ENCODE data around the gene SLX9.

Gene SLX9

DNA sequence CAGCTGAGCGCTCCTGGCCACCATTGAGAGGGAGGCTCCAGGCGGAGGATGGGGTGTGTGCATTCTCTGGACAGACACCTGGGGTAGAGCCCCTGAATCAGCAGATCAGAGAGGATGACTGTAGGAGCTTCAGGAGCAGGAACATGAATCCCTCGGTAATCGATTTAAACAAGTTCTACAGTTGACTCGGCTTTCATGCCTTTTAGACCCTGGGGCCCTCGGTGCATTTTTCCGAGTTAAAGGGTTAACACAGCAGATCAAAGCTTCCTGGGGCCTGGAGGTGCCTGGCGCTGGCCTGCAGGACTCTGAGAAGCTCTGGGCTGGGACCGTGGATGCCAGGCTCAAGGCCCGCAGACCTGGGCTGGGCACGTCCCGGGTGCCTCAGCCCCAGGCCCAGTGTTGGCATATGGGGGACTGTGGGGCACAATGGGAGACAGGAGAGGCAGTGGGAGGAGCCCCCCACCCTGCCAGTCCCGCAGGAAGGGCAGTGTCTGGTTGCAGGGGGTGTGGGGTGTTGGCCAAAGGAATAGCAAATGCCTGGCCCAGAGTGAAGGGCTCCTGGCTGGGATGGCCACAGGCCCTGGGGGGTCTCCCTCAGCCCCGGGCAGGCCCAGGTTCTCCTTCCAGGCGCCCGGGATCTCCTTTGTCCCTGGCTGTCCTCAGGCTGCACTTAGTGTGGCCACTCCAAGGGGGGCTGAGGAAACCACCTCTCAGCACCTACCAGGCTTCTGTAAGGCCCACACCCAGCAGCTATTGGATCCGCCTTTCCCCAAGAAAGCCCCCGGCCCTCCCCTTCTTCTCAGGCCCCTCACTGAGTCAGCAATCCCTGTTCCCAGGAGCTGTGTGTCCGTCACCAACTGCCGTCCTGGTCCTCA lies 40.1 kb downstream of the SLX9 start:
- no peak for DNase-seq

DNA sequence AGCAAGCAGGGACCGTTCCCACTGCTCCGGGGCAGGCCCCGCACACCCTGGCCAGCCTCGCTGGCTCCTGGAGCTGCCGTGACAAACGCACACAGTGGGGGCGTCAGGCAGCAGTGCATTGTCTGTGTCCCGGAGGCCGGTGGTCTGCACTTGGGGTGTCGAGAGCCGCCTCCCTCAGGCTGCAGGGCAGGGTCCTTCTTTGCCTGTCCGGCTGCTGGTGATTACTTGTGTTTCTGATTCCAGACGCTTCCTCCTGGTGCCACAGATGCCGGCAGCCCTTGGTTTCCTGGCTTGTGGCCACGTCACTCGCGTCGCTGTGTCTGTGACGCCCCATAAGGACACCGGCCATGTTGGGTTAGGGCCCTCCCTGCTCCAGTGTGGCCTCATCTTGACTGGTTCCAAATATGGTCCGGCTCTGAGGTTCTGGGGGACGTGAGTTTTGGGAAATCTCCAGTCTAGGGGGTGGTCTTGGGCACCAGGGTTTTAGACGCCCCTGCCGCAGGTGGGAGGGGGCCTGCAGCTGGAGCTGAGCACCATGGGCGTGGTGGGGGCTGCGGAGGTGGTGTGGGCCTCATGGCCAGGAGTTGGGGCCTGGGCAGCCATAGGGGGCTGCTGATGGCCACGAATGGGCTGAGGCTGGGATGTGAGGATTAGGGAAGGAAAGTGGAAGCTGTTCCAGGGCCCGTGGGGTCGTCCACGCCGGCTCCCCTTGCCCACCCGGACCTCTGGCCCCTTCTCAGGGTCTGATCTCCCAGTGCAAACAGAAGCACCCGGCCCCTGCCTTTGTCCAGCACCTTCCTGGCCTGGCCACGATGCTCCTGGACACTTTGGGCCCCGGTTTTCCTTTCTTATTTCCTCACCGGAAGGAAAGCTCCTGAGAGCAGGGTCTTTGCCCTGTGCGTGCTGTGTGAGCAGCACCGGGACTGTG lies 41.0 kb downstream of the SLX9 start:
- DNase-seq = no peak

DNA sequence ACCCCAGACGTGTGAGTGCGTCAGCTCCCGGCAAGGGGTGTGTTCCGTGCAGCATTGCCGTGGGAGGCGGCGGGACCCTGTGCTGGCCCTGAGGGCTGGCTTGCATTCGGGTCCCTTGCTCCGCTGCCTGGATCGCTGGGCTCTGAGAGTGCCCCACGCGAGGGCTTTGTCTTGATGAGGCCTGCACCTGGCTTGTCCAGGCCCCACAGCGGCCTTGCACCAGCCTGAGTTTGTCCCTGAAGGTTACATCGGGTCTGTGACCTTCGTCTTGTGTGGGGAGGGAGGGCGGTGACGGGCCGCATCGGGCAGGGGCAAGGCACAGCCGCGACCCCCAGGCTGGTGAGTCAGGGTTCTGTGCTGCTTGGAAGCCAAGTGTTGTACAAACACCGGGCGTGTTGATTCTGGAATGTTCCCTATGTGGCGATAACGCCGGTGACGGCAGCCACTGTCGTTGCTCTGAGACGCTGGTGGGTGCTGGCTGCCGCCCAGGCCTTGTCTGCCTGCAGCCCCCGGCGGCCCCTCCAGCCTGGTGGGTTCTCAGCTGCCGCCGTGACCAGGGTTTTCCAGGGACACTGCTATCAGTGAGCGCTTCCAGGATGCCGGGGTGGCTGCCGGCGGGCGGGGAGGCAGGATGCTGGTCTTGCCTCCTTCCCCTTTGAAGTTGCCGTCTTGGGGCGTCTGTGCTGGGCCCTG lies 42.9 kb downstream of the SLX9 start:
- DNase-seq = no peak

DNA sequence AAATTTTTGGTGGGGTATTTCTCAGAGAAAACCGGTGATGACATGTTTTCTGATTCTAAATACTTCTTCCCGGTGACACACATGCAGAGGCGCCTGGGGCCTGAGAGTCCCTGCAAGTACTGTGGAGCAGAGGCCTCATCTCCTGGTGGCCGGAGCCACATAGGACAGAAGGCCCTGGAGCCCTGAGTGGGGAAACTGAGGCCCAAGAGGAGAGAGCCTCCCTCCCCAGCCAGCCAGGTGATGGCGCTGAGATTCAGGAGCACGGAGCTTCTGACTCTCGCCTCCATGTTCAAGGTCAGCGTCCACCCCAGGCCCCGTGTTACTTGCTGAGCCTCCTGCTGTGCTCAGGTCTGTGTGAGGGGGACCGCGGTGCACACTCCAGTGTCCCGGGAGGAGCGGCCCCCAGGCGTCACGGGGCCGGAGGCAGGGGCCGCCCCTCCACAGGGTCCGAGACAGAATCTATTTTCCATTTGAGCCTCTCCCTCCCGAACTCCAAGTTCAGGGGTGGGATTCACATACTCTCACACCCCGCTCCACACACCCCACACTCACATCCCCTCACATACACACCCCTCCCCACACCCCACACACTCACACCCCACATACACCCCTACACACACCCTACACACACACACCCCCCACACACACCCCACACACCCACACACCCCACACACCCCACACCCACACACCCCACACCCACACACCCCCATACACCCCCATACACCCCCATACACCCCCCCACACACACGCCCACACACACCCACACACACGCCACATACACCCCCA lies 43.8 kb downstream of the SLX9 start:
- no peak for DNase-seq

DNA sequence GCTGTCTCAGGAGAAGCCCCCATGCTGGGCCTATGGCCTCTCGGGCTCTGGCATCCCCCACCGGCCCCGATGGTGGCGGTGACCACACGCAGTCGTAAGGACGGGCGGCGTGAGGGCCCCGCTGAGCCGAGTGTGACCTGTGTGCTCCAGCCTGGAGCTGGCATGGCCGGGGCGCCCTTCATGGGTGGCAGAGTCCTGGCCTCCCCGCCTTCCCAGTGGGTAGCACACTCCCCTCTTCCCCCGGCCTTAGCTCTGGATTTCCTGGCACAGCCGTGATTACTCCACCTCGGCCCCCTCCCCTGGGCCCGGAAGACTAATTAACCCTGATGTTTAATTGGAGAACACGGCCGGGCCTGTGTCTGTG lies 44.6 kb downstream of the SLX9 start:
- peak; percentile 79 for DNase-seq

DNA sequence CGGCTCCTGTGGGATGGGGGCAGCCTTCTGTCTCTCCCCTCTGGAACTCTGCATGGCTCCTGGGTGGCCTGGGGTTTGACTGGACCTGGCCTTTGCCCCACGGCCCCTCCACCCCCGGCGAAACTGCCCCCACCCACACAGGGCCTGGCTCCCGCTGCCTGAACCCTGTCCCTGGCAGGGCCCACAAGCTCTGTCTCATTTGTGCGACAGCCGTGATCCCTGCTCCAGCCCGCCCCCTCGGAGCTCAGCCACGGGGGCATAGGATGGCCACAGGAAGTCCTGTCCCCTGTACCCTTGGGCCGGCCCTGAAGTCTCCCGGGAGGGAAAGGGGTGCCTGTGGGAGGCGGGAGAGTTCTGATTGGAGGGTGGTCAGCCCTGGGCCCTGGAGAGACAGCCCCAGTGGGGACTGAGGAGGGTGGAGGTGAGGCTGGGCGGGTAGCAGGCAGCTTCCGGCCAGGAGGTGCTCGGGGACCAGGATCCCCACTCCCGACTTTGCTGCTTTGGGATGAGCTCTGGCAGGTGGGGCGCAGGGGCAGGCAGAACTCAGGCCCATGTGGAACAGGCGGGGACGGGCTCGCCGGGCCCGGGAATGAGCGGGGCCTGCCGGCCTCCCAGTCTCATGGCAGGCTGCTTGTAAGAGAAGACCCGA lies 45.1 kb downstream of the SLX9 start:
- no peak for DNase-seq

DNA sequence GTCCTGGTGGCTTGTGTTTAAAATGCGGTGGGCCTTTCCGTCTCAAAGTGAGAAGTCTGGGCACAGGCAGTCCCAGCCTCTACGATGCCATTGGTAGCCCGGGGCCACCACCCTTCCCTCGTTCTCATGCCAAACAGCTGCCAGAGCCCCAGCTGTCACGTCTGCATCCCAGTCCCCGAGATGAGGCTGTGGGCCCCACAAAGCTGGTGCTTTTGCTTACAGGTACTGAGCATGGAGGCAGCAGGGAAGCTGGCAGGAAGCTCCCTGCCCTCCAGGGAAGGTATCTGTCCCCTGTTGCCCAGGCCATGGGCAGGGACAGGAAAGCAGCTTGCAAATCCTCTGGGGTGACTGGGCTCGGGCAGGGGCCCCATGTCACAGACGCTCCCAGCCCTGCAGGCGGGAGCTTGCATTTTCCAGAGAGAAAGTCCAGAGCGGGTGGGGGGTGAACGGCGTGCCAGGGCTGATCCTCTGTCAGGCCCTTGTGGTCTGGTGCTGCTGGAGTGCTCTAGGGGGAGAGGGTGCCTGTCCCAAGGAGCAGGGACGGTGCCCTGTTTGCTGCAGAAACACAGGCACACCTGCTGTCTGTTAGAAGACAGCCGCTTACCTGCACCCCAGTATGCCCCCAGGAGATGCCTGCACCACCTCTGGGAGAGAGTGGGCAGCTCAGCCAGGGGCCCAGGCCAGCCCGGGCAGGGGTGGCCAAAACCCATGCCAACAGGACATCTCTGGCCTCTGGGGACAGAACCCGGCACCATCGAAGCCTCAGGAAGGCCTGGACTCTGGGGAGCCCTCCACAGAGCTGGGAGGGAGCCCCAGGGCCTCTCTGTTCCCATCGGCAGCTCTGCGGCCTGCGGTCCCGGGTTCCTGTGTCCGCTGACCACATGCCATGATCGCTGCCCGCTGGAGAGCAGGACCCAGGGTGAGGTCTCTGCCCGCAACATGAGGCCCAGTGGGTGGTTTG lies 45.9 kb downstream of the SLX9 start:
- no peak for DNase-seq

DNA sequence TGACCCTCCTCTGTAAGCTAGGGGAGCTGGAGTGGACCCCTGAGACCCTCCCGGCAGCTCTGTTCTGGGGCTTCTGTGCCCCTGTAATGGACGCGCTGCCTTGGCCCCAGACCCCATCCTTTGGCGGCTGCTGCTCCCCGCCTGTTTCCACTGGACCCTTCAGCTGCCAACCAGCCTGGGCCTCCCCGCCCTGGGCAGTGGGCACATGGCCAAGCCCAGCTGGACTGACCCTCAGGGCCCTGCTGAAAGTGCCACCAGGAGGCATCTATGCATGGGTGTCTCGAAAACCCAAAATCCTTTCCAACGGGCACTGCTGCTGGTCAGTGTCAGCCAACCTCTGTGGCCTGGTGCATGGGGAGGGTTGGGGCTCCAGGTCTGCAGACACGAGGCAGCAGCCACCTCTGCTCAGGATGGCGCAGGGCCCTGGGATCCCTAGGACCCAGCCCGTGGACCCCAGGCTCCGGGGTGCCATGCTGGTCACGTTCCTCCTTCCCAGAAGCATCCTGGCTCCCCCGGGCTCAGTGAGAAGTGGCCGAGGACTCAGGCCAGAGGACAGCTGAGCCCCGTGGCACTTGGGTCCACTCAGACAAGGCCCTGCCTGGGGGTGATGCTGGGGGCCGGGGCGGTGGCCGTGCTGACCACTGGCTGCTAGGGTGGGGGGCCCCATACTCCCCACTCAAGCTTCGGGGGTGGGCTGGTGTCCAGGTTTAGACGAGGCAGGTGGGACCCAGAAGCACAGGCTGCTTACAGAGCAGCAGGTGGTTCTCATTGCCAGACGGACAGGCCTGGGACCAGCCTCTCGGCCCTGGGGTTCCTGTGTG lies 46.9 kb downstream of the SLX9 start:
- DNase-seq = no peak

DNA sequence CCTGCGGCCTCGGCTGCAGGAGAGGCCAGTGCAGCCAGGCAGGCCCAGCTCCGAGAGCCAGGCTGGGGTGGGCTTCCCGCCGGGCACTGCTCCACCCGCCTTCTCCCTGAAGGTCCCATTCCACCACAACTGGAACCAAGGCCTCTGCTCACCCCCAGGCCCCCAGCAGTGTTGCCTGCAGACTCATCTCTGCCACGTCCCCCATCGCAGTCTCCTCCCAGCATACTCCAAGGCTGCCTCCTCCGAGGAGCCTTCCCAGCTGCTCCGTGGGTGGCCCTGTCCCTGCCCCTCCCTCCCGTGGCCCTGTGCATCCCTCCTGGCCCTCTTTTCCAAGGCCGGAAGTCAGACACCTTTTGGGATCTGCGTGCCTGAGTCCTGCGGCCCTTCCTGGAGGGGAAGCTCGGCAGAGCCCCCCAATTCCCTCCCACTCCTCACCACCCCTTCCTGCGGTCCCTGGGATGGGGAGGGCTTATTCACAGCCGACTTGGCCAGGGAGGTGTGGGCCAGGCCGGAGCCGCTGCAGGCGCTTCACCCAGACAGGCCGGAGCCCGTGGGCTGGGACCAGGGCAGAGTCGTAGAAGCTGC lies 47.6 kb downstream of the SLX9 start:
- DNase-seq = no peak

DNA sequence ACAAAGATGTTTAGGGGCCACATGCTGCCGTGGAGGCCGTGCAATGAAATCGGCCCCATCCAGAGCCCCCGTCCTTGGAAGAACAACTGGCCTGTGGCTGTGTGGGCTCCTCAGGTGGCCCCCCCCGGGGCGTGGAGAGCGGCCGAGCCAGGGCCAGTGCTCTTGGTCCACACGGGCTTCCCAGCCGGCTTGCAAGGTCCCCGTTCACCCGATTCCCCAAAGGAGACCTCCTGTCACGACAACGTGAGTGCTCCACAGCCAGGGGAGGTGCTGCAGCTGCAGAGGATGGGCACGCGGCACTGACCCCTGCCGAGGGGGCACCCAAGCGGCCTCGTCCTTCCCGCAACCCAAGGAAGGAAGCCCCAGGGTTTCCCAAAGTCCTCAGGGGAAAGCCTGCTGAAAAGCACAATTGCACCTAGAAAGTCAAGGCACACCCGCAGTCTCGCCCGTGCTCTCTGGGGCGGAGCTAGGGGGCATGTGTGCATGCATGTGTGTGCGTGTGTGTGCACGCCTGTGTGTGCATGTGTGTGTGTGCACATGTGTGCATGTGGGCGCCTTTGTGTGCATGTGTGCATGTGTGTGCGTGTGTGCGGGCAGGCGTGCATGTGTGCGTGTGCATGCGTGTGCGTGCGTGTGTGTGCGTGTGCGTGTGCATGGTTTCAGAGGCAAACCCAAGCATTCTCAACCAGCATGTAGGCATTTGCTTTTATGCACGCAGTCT lies 48.2 kb downstream of the SLX9 start:
- no peak for DNase-seq

DNA sequence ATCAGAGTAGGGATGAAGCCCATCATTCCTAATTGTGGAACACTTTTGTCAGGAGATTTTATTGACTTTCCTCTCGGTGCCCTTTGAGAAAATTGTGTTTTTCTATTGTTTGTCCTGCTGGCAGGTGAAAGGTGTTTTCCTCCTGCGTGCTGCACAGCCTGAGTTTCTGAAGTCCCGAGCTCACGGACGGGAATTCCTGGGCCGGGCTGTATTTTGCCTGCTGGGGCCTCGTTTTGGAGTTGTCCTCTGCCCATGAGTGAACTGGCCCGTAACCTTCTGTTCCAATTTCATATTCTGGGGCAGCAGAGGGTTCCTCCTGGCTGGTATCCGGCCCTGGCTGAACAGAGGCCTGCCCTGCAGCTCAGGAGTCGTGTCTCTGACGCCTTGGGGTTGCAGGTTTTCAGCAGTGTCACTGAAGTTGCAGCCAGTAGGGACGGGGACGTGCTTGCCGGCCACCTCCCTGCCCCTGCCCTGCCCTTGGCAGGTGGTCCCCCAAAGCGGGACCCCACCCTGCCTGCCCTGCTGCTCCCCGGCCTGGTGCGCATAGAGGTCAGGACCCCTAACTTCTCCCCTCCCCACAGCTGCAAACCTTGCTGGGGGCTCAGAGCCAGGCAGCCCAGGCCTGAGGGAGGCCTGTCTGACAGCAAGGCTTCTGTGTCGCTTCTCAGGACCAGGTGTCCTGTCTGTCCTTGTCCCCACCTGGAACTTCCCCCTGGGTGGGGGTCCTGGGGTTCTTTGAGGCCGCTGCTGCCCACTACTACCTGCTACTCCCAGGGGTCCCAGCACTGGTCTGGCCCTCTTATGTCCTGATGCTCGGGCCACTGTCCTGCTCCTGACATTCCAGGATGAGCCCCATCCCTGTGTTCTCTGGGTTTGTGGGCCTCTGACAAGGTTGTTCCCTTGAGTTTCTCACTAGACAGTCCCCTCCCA lies 49.0 kb downstream of the SLX9 start:
- no peak for DNase-seq

DNA sequence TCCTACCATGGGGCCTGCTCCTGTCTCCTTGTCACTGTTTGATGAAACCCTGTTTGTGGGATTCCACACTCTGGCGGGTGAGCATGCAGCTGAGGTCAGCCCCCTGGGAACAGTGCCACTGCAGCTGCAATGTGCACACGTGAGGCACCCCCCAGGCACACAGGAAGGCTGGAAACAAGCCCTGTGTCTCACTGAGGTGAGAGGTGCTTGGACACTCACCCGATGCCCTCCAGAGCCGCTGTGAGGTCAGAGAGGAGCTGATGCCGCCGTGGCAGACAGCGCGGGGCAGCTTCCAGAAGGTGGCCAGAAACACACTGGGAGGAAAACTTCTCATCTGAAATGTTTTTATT lies 49.7 kb downstream of the SLX9 start:
- no peak for DNase-seq

DNA sequence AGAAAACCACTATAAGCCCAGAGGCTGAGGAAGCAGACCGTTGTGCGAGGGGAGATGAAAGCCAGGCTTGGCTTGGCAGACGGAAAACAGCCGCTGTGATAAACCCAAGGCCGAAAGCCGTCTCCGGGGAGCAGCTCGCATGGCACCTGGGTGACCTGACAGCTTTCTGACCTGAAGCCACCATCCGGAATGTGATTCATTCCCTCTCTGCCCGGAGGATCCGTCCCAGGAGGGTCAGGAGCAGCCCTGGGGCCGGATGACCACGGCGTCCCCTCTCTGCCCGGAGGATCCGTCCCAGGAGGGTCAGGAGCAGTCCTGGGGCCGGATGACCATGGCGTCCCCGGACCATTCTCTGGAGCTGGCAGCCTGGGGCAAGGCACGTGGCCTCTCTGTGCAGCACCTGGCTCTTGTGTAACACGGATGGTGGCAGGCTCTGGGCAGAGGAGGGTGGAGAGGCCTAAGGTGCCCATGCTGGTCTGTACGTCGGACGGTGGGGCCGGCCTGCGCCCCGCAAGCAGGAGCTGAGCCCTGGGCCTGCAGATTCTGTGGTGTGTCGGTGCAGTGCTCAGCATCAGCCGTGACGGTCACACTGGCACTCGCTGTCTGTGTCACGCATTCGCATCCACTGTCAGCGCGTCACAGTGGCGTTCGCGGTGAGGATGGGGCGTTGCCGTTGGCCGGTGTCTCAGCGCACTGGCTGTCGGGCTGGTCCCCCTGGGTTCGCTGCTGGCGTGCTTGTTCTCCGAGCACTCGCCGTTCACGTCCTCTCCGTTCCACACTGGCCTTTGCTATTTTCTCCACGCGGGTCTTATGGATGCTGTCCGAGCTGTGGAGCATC lies 50.3 kb downstream of the SLX9 start:
- no peak for DNase-seq

DNA sequence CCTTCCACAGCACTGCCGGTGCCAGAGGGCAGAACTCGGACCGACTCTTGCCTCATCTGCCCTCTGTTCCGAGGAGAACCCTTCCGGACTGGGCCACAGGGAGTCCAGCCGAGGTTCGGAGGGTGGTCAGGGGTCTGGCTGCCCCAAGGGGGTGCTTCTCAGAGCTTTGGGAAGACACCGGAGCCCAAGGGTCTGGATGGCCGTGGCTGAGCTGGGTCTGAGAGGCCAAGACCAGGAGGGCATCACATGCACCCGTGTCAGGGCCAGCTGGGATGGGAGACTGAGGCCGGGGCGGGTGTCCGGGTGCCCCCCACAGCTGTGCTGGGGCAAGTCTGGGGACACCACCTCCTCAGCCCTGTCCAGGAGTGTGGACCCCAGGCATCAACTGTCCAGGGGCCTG lies 51.1 kb downstream of the SLX9 start:
- DNase-seq = no peak

DNA sequence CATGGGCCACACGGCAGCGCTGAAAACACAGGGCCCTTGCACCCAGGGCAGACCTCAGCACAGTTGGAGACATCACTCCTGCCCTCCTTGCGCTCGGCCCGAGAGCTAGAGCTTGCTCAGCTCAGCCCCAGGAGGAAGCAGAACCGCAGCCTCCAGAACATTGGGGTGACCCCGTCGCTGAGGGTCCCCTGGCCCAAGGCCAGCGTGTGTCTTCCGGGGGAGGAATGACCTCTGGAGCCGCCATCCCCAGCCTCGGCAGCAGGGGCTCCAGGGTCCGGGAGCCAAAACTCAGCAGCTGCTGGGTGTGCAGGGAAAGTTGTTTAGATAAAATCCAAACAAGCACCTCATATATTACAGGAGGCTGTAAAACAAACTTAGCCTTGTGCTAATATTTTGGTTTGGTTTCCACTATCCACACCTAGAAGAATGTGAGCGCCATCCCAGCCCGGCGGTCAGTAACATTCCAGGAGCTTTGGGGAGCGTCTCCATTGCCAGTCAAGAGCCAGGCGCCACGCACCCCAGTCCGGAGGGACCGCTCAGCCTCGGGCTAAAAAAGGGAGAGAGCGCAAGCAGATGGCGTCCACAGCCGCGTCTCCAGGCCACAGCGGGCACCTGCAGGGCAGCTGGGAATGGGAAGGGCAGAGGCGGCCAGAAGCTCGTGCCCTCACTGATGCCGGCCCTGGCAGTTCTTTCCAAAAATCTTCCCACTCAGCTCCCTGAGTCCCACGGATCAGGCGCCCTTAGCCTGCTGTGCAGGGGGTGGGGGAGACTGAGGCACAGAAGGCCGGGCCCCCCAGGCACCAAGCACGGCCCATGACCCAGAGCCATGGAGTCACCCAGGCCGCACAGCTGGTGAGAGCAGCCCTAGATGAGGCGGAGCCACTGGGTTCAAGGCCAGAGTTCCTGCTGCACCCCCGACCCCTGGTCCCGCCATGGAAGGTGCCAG lies 52.0 kb downstream of the SLX9 start:
- DNase-seq = no peak

DNA sequence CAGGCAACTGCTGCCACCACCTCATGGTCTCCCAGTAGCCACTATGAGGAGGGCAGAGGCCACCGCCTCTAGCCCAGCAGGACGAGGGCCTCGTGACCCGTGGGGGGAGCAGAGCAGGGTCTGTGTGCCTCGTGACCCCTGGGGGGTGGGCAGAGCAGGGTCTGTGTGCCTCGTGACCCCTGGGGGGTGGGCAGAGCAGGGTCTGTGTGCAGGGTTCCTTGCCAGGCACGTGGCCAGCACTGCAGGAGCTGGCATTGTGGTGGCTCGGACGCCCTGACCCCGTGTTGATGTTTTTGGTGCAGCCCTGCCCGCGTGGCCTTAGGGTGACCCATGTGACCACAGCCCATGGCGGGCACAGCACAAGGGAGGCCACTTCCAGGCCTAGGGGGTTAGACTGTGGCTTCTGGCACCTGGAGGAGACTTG lies 52.8 kb downstream of the SLX9 start:
- DNase-seq = no peak
